Glomerular visceral epithelial cell (primary cell): ENCODE results near the gene CDH23.

Experiments
- DNase-seq: peaks from one replicate; pipeline ENCODE4 v3.0.0-alpha.2; 2016; ENCODE audit errors: extremely low spot score

CDH23 gene

DNA sequence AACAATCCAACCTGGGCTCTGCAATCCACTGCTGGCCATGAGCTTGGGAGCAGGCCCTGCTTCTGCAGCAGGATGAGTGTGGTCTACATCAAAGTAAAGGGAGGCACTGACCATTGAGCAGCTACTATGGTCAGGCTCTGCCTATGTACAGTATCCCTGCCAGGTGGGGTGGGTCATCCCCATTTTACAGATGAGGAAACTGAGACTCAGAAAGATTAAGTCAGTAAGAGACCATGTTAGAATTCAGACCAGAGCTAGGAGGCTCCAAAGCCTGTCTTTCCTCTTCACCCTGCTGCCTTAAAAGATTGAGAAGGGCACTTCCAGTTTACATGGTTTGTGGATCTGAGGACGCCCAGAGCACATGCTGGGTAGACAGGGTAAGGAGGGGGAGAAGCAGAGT lies 27.1 kb upstream of the CDH23 start:
- no peak for DNase-seq

DNA sequence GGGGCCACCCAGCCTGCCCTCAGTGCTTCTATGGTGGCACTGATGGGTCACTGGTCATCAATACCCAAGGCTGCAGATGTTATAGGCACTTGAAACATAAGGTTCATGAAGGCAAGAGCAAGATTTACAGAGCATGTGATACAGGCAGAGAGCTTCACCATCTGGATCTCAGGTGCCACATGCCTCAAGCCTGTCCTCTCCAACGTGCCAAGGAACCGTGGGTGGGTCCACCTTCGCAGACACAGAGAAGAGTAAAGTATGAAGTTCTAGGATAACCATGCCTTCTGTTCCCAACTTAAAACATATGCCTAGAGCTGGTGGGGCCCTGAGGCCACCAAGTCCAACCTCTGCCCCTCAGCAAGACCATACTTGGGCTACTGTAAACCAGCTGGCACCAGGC lies 26.7 kb upstream of the CDH23 start:
- DNase-seq = no peak

DNA sequence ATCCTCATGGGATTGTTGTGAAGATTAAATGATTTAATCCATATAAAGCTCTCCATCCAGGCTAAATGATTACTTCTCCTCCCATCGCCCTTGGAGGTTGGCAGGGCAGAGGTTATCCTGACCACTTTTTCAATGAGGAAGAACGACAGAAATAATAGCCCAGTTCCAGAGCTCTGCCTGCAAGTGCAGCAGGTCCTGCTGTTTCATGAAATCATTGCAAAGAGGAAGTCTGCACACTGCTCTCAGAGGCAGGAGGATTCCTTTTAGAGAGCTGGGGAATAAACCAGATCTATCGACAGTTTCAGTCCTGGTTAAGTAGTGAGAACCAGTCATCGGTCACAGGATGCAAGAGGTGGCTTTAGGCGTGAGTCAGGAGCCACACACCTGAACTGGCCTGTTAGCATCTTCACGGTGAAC lies 25.0 kb upstream of the CDH23 start:
- DNase-seq = no peak

DNA sequence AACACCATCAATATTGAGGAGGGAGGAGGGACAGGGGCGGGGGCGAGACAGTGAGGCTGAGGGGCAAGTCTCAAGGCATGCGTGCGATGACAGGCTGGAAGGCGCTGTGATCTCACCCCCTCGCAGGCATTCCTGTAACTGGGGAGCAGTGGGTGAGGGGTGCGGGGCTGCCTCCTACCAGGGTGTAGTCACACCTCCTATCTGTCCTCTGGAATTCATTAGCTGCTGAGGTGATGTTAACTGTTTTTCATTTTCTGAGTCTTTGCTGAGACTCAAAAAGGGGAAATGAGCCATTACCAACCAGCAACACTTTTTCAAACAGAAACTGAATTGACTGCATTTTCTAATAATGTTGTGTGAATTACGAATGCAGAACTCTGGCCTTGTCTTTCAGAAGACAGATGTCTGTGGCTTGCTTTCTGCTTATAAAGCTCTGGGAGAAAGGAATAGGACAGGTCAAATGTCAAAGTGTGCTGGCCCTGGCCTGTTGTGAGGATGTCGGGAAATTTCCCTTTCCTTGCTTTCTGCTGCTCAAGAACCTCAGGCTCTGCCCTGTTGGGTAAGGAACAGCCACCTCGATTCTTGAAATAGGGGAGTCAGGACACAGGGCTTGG lies 23.7 kb upstream of the CDH23 start:
- no peak for DNase-seq

DNA sequence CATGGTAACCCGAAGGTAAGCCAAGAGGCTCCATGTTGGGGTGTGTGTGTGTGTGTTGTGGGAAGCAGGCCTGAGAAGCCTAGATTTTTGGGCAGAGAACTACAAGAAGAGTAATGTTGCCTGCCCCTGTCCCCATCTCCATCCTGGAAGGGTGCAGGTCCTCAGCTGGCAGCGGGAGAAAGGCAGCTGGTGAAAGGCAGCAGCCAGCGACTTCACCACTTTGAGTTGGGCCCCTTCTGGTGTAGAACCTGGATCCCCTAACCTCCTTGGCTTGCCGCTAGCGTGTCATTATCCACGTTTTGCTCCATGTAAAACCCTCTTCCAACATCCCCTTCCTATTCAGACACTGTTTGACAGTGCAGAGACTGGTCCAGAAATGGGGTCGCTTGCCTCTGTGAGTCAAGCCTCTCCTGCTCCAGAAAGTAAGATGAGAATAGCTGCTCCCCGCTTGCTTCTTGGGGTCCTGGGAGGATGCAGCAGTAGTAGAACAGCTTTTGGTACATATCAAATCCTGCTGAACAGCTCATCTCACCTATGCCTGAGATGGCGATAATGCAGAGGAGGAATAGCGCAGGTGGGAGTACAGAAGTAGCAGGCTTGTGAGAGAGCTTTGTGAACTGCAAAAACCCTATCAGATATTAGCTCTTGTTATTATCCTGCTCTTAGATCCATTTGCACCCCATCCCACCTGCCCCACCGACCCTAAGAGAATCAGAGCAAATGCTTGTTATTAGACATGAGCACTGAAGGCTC lies 22.1 kb upstream of the CDH23 start:
- DNase-seq = no peak

DNA sequence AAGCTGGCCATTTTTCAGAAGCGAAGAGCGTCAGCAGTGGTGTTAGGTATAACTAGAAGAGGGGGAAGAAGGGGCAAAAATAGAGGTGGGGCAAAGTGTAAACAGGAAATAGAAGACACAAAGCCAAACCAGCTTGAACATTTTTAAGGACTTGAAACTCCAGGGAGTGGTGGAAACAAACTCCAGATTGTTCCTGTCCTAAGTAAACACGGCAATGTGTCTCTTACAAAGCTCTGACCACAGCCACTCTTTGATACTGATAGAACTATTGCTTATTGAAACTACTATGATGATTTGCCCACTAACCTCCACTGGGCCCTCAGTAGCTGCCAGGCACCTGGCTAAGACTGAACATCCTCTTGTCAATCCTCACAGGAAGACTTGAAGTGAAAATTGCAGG lies 20.8 kb upstream of the CDH23 start:
- DNase-seq = no peak

DNA sequence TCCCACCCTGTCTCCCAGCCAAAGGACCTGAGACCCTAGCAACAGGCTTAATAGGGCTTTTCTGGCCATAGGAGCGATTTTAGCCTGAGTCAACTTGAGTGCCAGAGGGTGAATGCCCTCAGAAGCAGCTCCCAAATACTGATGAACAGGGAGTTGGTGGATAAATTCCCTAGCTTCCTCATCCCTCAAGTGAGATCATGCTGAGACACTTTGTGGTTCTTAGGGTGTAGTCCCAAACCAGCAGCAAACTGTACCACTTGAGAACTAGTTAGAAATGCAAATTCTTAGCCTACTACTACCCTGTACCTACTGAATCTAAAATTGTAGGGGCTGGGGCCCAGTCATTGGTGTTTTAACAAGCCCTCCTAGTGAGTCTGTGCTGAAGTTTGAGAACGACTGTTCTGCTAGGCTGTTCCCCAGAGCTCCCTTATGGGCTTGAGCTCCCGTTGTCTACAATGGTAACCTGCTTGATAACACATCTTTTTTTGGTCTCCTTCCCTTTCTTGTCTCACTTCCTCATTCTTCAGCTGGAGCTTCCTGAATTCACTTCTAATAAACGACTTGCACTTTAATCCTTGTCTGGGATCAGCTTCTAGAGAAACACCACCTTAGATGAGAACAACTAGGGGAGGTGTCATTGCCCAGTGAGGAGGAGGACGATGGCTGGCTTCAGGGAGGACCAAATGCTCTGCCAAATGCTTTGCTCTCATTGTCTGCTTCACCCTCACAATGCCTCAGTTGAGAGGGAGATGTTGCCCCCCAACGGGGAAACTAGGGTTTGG lies 18.2 kb upstream of the CDH23 start:
- DNase-seq = no peak

DNA sequence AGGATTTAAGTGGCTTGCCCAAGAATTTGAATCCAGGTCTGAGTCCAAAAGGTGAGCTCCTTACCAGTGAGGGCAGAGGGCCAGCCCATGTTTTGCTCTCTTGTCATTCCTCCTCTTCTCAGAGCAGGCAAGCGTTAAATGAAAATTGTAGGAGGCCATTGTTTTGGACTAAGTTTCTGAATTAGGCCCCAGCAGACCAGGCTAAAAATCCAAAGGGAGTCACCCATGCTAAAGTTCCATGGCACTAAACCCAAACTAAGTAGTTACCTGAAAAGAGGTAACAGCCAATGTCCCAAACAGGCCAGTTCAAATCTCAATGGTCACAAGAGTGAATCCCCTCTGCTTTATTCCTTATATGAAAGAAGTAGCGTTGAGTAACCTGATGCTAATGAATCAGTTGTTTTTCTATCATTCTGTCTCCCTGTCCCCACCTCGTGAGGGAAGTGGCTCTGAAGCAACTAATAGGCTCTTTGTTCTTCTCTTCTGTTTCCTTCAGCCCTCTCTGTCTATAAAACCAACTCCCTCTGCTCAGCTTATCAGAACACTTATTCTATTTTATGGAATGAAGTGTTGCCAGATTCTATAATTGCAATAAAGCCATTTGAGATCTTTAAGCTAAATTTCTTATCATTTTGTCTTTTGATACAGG lies 17.5 kb upstream of the CDH23 start:
- DNase-seq = no peak

DNA sequence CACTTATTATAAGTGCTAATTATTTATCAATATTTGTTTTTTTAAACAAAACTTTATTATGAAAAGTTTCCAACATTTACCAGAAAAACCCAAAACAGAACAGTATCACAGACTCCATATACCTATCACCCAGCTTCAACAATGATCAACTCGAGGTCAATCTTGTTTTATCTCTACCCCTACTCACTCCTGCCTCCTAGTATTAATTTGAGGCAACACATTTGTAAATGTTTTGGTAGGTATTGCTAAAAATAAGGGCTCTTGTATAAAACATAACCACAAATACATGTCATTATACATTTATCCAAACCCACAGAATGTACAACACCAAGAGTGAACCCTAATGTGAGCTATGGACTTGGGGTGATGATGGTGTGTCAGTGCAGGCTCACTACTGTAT lies 15.9 kb upstream of the CDH23 start:
- no peak for DNase-seq

DNA sequence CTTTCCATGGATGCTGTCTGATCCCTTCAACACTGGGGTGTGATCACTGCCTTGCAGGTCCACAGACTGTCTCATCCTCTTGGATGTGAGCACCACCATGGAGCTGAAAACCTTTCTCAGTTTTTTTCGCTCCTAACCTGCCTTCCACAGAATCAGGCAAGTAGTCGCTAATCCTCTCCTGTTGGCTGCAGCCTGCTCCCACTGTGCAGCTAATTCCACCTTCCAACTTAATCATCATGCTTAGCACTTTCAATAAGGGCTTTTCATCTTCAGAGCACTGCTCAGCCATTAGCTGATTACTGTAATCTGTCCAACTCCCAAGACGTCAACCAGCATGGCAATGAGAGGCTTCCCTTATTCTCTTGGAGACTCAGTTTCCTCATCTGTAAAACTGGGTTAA lies 15.1 kb upstream of the CDH23 start:
- DNase-seq = no peak

DNA sequence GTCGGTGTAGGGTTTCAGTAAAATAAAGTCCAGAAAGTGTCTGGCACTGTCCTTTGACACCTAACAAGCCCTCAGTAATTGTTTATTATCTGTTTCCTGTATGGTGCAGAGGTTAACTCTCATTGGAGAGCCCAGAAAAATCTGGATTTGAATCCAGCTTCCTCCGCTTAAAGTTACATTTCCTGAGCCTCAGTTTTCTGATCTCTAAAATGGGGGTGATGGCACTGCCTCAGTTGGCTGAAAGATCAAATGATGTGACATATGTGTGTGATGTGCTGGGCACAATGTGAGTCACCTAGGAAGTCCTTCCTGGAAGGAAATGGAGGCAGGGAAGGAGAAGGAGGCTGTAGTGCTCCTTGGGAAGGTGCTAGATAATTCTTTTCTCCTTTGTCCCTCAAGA lies 14.7 kb upstream of the CDH23 start:
- no peak for DNase-seq

DNA sequence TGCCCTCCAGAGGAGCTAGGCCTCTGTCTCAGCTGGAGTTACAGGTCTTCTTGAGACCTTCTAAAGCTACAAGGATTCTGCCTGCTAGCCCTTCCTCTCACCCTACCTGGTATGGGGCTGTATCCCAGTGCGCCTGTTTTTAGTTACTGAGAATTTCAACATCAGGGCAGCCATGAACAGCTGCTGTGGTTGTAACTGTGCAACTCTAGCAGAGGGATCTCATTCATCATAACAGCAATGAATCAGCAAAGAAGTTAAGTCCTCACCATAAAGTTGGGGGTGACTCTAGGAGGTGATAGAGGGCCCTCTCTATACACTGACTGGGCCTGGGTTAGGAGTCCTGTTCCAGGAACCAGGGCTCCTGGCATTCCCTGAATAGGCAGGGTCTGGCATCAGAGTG lies 14.0 kb upstream of the CDH23 start:
- no peak for DNase-seq

DNA sequence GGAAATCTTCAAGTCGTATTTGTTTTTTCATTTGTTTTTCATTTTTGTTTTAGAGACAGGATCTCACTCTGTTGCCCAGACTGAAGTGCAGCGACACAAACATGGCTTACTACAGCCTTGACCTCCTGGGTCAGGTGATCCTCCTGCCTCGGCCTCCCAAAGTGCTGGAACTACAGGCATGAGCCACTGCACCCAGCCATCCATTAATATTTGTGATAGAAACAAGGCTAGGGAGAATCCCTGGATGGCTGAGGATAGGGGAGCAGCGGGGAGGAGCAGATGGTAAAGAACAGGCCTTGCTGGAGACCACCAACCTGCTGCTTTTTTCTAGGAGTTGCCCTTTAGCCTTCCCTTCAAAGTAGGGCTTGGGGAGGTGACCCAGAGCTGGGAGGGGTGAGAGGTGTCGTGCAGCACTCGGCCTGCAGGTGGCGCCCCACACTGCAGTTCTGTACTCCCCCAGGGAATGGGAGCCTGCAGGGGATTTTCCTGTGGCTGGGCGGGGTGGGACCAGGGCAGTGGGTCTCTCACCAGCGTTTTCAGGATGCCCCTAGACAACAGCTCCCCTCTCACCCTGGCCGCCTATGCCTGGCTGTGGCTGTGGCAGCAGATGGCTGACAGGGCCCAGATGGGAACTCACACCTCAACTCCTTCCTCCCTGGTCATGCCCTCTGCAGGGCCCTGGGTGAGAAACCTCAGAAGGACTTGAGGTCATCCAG lies 12.6 kb upstream of the CDH23 start:
- DNase-seq = peak; percentile 51

DNA sequence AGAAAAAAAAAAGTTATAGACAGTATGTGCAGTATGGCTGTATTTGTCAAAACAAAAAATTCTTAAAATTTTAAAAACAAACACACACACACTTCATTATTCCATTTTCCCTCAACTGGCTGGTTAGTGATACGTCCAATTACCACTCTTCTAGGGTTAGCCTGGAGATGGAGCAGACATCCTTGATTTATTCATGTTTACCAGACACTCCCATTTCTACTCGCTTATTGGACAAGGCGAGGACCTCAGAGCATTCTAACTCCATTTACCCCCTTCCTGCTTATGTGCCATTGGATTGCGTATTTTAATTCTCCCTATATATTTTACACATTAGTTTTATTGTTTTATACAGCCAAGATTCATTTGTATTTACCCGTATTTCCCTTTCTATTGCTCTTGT lies 8.5 kb upstream of the CDH23 start:
- DNase-seq = no peak

DNA sequence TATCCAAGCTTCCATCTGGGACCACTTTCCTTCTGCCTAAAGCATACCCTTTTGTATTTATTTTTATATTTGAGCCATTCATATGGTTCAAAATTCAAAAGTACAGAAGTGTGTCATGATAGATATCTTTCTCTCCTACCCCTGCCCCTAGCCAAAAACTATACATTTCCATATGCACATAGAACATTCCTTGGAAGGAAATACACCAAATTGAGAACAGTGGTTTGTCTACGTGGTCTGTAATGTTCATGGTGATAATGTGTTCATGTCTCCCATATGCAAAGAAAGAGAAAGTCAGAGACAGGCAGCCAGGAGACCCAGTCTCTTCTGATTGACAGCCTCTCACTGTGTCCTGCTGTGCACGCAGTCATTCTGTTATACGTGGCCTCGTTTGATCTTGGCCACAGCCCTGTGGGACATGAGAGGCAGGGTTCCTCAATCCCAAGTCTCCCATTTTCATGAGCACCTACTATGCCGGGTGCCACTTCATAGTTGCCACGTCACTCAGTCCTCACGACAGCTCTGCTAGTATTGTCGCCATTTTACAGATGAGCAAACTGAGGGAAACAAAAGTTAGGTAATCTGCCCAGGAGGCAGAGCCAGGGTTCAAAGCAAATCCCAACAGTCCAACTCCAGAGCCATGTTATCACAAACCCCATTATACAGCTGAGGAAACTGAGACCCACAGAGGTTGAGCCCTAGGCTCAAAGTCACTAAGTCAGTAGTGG lies 8.0 kb upstream of the CDH23 start:
- DNase-seq = no peak

DNA sequence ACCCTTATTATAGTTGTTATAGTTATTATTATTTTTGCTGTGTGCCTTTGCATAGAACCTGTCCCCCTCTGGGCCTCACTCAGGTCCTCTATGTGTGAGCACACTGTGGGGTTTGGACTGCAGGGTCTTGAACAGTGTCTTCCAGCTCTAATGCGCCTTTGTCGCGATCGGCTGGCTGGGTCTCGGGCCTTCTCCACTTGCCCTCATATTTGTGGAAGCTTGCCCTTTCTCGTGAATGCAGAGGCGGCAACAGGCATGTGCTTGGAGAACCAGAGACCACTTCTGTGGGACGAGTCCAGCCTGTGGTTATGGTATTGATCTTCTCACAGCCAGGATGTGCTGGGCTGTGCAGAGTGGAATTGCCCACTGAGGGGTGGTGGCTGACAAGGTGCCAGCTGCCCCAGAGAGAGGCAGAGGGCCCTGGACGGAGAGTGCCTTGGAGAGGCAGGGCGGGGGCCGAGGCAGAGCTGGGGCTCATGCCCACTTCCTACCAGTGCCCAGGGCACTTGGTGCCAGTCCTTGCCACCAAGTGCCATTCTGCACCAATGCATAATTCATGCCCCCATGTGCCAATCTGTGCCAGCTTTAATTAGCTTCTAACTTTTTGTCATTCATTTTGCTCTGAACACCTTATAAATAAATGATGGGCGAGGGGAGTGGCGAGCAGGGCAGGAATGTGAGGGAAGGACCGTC lies 6.8 kb upstream of the CDH23 start:
- no peak for DNase-seq

DNA sequence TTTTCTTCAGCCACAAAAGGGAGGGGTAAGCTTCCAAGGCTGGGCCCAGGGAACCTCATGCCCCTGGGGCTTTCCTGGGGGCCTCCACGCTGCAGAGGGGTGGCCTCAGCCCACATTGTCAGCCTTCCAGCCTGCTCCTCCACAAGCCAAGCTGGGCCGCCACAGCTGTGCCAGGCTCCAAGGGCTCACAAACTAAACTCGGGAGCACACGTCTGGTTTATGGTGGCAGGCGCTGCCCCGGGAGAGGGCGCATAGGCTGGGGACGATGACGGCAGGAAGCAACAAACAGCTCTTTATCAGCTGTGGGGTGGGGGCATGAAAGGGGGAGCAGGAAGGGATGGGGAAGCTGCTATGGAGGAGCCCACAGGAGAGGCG lies 6.3 kb upstream of the CDH23 start:
- no peak for DNase-seq

DNA sequence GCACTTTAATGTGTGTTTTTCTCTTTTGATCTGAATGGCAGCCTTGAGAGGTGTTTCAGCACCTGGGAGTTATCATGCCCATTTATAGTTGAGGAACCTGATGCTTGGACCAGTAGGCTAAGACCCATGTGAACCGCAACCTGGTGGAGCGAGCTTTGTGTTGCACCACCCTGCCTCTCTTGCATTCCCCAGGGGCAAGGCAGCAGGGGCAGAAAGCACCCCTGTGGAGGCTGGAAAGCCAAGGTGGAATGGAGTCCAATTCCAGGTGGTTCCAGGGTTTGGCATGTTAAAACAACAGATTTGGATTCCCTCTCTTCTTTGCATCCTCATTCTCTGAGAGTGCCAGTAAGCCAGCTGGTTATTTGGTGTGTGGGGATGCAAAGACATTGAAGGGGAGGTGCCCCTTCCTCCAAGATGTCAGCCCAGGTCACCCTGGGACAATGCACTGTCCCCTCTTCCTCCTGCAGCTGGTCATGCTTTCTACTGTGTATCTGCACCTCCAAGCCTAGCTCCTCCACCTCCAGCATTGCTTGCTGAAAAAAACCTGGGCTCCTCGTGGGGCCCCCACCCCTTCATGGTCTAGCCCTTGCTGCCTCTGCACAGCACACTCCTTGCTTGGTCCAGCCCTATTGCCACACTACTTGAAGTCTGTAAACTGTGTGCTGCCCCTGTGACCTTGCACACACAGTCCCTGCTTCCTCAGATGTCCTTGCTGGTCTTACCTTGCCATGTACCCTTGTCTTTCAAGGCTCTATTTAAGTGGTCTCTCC lies 5.6 kb upstream of the CDH23 start:
- DNase-seq = no peak

DNA sequence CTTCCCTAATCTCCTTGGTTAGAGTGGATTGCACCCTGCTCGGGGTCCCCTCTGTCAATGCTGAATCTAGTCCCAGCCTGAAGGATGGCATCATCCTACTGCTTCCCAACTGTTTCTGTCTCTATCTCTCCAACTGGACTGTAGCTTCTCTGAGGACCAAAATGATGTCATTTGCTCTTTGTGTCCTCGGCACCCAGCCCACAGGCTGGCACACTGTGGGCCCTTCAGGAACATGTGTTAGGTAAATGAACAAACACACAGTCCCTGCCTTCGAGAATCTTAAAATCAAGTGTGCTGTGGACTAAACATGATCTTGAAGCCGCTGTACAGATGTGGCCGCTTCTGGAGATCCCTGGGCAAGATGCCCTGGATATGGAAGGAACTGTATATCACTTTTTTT lies 5.0 kb upstream of the CDH23 start:
- no peak for DNase-seq

DNA sequence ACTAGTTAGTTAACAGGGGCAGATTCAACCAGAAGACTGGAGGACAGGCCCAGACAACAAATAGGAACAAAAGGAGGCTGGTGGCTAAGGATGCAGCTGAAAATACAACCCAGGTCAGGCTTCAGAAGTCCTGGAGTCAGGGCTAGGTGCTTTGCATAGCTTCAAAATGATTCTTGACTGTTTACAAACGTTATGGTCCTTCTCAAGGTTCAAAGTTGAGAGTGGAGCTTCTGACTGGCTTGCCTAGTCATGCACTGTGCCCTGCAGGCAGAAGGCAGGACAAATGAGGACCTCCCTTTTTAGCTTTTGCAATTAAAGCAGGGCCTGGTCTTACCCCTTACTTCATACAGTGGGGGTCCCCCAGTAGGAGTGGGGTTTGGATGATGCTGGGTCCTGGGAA lies 4.4 kb upstream of the CDH23 start:
- no peak for DNase-seq
